ENCODE data around the gene DGKH.

DGKH gene

GRCh38 chr13:42027286-42027685 lies 21.2 kb upstream of the DGKH start:
- POLR2A ChIA-PET: no interaction called here
- CTCF ChIA-PET: interaction anchor here (1.1 to 1.7 kb wide), 3 partner anchors 8 to 360 kb away, joined by 3 to 4 read pairs (median 4); no protein-coding TSS in a partner anchor
- no peak for DNase-seq (ENCODE audit: low read depth, low spot score)
- no peak overlapping the region for H3K4me3 ChIP-seq (ENCODE audit: low read depth, low read length)
- TF ChIP-seq, protein P1, sequence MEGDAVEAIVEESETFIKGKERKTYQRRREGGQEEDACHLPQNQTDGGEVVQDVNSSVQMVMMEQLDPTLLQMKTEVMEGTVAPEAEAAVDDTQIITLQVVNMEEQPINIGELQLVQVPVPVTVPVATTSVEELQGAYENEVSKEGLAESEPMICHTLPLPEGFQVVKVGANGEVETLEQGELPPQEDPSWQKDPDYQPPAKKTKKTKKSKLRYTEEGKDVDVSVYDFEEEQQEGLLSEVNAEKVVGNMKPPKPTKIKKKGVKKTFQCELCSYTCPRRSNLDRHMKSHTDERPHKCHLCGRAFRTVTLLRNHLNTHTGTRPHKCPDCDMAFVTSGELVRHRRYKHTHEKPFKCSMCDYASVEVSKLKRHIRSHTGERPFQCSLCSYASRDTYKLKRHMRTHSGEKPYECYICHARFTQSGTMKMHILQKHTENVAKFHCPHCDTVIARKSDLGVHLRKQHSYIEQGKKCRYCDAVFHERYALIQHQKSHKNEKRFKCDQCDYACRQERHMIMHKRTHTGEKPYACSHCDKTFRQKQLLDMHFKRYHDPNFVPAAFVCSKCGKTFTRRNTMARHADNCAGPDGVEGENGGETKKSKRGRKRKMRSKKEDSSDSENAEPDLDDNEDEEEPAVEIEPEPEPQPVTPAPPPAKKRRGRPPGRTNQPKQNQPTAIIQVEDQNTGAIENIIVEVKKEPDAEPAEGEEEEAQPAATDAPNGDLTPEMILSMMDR (IDR thresholded peaks at IDR 0.05; ENCODE audit: insufficient read depth, low read length, missing control alignments): no peak

DNA sequence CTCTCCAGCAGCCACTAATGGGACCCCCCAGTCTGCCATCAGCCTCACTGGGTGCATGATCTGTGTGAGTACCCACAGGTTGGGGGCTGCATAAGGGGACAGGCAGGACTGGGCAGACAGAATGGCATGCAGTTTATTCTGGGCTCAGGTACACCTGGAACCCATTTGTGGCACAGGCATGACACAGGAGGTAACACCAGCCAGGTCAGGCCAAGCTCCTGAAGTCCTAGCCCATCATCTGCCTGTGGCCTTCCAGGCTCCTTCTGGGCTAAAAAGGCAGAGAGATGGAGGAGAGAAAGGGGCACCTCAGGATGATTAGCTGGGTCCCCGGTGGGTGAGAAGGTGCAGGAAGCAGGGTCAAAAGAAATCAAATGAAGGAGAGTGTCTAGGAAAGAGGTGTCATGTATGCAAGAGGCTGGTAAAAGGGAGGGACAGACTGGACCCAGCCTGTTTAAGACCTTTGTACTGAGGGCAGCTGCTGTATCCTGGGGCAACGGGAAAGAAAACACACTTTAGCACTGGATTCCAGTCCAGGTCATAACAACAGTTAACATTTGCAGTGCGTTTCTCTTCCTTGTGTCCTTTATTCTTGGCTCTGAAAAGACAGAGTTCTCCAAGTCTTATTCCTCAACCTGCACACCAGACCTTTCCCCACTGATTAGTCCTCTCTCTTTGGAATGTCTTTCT lies 20.2 kb upstream of the DGKH start:
- no peak overlapping the region for H3K4me3 ChIP-seq (ENCODE audit: low read depth, low read length)
- no peak for DNase-seq (ENCODE audit: low read depth, low spot score)
- TF ChIP-seq, protein P1 (IDR thresholded peaks at IDR 0.05; ENCODE audit: insufficient read depth, low read length, missing control alignments): no peak
- ChIA-PET POLR2A (no interaction called here), CTCF (interaction anchor here (0.9 to 1.2 kb wide), 2 partner anchors 9 to 11 kb away, joined by 3 read pairs; no protein-coding TSS in a partner anchor)

DNA sequence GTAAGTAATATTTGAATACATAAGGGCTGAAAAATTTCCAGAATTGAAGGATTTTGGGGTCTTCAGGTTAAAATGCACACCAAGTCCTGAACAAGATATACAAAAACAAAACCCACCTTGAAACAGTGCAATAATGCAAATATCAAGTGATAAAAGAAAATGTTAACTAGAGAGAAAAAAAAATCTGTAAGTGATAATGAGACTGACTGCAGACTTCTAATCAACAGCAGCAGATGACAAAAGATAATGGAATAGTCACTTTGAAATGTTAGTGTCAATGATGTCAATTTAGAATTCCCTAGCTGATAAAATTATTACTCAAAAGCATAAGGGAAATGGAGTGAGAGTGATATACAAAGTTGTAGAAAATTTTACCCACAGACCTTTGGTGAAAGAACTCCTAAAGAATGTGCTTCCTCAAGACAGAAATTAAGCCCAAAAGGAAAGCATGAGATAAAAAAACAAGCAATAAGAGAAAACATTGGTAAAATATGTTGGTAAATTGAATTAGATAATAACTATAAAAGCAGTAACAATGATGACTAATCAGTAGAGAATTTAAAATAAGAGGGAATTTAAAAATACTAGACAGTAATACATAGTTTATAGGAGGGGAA lies 12.4 kb upstream of the DGKH start:
- ChIA-PET CTCF (interaction anchor here (1.4 kb wide), 1 partner anchor 9 kb away, joined by 3 read pairs; no protein-coding TSS in a partner anchor), POLR2A (no interaction called here)
- H3K4me3 ChIP-seq (ENCODE audit: low read depth, low read length): no peak overlapping the region
- TF ChIP-seq, protein P1 (IDR thresholded peaks at IDR 0.05; ENCODE audit: insufficient read depth, low read length, missing control alignments): no peak
- DNase-seq (ENCODE audit: low read depth, low spot score): no peak

DNA sequence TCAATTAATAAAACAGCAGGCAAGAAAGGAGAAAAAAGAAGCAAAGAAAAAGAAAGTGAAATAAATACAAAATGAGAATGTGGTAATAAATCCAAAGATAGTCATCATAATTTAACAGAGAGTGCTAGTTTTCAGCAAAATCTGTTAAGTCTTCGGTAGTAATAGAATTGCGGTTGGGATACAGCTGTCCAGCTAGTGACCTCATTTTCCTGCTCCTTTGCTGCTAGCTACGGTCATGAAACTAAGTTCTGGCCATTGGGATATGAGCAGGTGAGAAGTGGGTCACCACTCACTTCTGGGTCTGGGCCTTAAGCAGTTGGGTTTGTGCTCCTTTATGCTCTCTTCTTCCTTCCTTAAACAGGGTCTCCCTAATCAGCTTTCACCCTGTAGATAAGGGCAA lies 11.7 kb upstream of the DGKH start:
- no peak overlapping the region for H3K4me3 ChIP-seq (ENCODE audit: low read depth, low read length)
- ChIA-PET POLR2A (no interaction called here), CTCF (no interaction called here)
- no peak for DNase-seq (ENCODE audit: low read depth, low spot score)
- TF ChIP-seq, protein P1 (IDR thresholded peaks at IDR 0.05; ENCODE audit: insufficient read depth, low read length, missing control alignments): no peak

DNA sequence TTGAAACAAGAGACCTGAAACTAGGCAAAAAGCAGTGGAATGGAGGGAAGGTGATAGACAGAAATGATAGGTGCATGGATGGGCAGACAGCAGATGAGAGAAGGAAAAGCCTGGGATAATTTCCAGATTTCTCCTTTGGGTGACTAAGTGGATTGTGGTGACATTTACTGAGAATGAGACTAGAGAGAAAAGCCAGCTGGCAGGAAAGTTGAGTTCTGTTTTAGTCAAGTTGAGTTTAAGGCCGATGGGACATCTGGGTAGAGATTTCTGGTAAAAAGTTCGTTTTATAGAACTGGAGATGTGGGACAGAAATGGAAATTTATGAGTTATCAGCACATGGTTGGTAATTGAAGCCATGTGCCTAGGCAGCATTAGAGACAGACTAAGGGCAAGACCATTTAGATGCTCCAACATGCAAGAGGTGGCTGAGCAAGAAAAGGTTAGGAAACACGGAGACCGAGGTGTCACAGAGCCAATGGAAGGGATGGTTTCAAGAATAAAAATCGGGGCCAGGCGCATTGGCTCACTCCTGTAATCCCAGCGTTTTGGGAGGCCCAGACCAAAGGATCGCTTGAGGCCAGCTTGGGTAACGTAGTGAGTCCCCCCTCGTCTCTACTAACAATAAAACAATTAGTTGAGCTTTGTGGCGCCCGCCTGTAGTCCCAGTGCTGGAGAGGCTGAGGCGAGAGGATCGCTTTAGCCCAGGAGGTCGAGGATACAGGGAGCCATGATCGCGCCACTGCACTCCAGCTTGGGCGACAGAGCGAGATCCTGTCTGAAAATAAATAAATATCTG lies 9.6 kb upstream of the DGKH start:
- TF ChIP-seq, protein P1 (IDR thresholded peaks at IDR 0.05; ENCODE audit: insufficient read depth, low read length, missing control alignments): no peak
- peak overlapping the region; percentile 78 for H3K4me3 ChIP-seq (ENCODE audit: low read depth, low read length)
- DNase-seq (ENCODE audit: low read depth, low spot score): no peak
- POLR2A ChIA-PET: interaction anchor here (1.0 kb wide), 1 partner anchor 78 kb away, joined by 3 read pairs; the partner anchor contains the start of gene VWA8
- CTCF ChIA-PET: interaction anchor here (1.6 kb wide), 1 partner anchor 10 kb away, joined by 3 read pairs; no protein-coding TSS in a partner anchor
